ENCODE measurements around the gene RGR.

Gene RGR

GRCh38 chr10:84205853-84206525 lies 38.9 kb upstream of the RGR start:
- Histone ChIP-seq H3K4me3 (ENCODE audit: insufficient read depth in 1 of 2, low read depth in 1 of 2, low read length in 2 of 2) (no peak overlapping the region), H3K4me1 (ENCODE audit: control insufficient read depth, insufficient read depth, low read depth, low read length) (no peaks in the 10 kb centered on the region), H3K23ac (ENCODE audit: low read length in 2 of 2) (no peak overlapping the region), H3K27me3 (ENCODE audit: control insufficient read depth in 1 of 2, insufficient read depth in 1 of 2, low read length in 2 of 2) (peaks cover 0 to 41% of the 10 kb centered on the region in 2 experiments), H2BK120ac (ENCODE audit: low read depth, low read length) (no peak overlapping the region), H3K18ac (ENCODE audit: low read depth in 1 of 2, low read length in 2 of 2) (no peak overlapping the region), H3K4ac (ENCODE audit: low read depth in 1 of 2, low read length in 2 of 2) (no peak overlapping the region), H3K27ac (ENCODE audit: low read length, poor library complexity, severe bottlenecking) (no peak overlapping the region), H4K8ac (ENCODE audit: low read length) (no peak overlapping the region), H2BK15ac (ENCODE audit: low read depth, poor library complexity, severe bottlenecking) (no peak overlapping the region), H3K9ac (ENCODE audit: low read length) (no peak overlapping the region), H3K9me3 (ENCODE audit: control insufficient read depth, low read length) (no peaks in the 10 kb centered on the region), H3K79me1 (replicated peaks; ENCODE audit: low read length, poor library complexity, severe bottlenecking) (no peaks in the 10 kb centered on the region), H2AFZ (ENCODE audit: low read depth, low read length) (no peak overlapping the region), H4K91ac (ENCODE audit: low read length) (no peak overlapping the region), H2BK12ac (ENCODE audit: low read length in 2 of 2) (no peak overlapping the region), H3K14ac (ENCODE audit: low read length in 2 of 2) (no peak overlapping the region), H3K4me2 (ENCODE audit: low read length, poor library complexity, severe bottlenecking) (no peak overlapping the region), H2AK5ac (ENCODE audit: low read length, severe bottlenecking) (no peak overlapping the region), H2BK5ac (ENCODE audit: low read depth, low read length, poor library complexity, severe bottlenecking) (no peak overlapping the region), H3K36me3 (ENCODE audit: control insufficient read depth in 1 of 2, insufficient read depth in 2 of 2, low read depth in 1 of 2, low read length in 2 of 2) (no peaks in the 10 kb centered on the region)
- no peak for DNase-seq
- 59% methylated on average over 6 of the region's 6 CpGs for WGBS

GRCh38 chr10:84208023-84208422 lies 36.8 kb upstream of the RGR start:
- H3K4me1 ChIP-seq (ENCODE audit: control insufficient read depth, insufficient read depth, low read depth, low read length), result no peaks in the 10 kb centered on the region
- H3K4me3 ChIP-seq (ENCODE audit: insufficient read depth in 1 of 2, low read depth in 1 of 2, low read length in 2 of 2), result no peak overlapping the region
- H3K14ac ChIP-seq (ENCODE audit: low read length in 2 of 2), result no peak overlapping the region
- H2BK120ac ChIP-seq (ENCODE audit: low read depth, low read length), result no peak overlapping the region
- DNase-seq, result no peak
- no peak overlapping the region for H3K18ac ChIP-seq (ENCODE audit: low read depth in 1 of 2, low read length in 2 of 2)
- no peaks in the 10 kb centered on the region for H3K79me1 ChIP-seq (replicated peaks; ENCODE audit: low read length, poor library complexity, severe bottlenecking)
- no peak overlapping the region for H4K91ac ChIP-seq (ENCODE audit: low read length)
- H3K27ac ChIP-seq (ENCODE audit: low read length, poor library complexity, severe bottlenecking), result no peak overlapping the region
- no peak overlapping the region for H3K23ac ChIP-seq (ENCODE audit: low read length in 2 of 2)
- WGBS, result 92% methylated on average over 10 of the region's 10 CpGs
- no peak overlapping the region for H2BK12ac ChIP-seq (ENCODE audit: low read length in 2 of 2)
- no peak overlapping the region for H3K9ac ChIP-seq (ENCODE audit: low read length)
- no peak overlapping the region for H2AFZ ChIP-seq (ENCODE audit: low read depth, low read length)
- H2BK5ac ChIP-seq (ENCODE audit: low read depth, low read length, poor library complexity, severe bottlenecking), result no peak overlapping the region
- no peak overlapping the region for H2AK5ac ChIP-seq (ENCODE audit: low read length, severe bottlenecking)
- no peak overlapping the region for H3K4me2 ChIP-seq (ENCODE audit: low read length, poor library complexity, severe bottlenecking)
- H3K36me3 ChIP-seq (ENCODE audit: control insufficient read depth in 1 of 2, insufficient read depth in 2 of 2, low read depth in 1 of 2, low read length in 2 of 2), result no peaks in the 10 kb centered on the region
- no peak overlapping the region for H2BK15ac ChIP-seq (ENCODE audit: low read depth, poor library complexity, severe bottlenecking)
- peaks cover 0 to 43% of the 10 kb centered on the region in 2 experiments for H3K27me3 ChIP-seq (ENCODE audit: control insufficient read depth in 1 of 2, insufficient read depth in 1 of 2, low read length in 2 of 2)
- H4K8ac ChIP-seq (ENCODE audit: low read length), result no peak overlapping the region
- no peak overlapping the region for H3K4ac ChIP-seq (ENCODE audit: low read depth in 1 of 2, low read length in 2 of 2)
- H3K9me3 ChIP-seq (ENCODE audit: control insufficient read depth, low read length), result no peaks in the 10 kb centered on the region

GRCh38 chr10:84211566-84211965 lies 33.3 kb upstream of the RGR start:
- WGBS, result 78% methylated on average over 2 of the region's 2 CpGs
- no peak overlapping the region for H2BK15ac ChIP-seq (ENCODE audit: low read depth, poor library complexity, severe bottlenecking)

DNA sequence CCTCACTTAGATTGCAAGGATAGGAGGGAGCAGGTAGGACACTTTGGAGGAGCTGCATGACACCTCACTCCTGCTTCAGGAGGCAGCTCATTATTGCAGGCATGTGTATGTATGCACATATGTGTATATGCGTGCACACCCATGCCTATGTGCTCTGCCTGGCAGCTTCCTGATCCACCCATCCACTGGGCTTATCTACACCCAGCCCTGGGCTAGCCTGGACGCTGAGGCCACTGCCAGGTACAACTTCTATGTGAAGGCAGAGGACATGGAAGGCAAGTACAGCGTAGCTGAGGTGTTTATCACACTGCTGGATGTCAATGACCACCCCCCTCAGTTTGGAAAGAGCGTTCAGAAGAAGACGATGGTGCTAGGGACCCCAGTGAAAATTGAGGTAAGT lies 32.8 kb upstream of the RGR start:
- H4K8ac ChIP-seq (ENCODE audit: low read length), result no peak overlapping the region
- no peak overlapping the region for H2AK5ac ChIP-seq (ENCODE audit: low read length, severe bottlenecking)
- H2BK120ac ChIP-seq (ENCODE audit: low read depth, low read length), result no peak overlapping the region
- WGBS, result 68% methylated on average over 4 of the region's 5 CpGs
- no peak overlapping the region for H3K18ac ChIP-seq (ENCODE audit: low read depth in 1 of 2, low read length in 2 of 2)
- H2BK5ac ChIP-seq (ENCODE audit: low read depth, low read length, poor library complexity, severe bottlenecking), result no peak overlapping the region
- H3K23ac ChIP-seq (ENCODE audit: low read length in 2 of 2), result no peak overlapping the region
- H3K4me3 ChIP-seq (ENCODE audit: insufficient read depth in 1 of 2, low read depth in 1 of 2, low read length in 2 of 2), result no peak overlapping the region
- no peak overlapping the region for H4K91ac ChIP-seq (ENCODE audit: low read length)
- no peak overlapping the region for H2BK15ac ChIP-seq (ENCODE audit: low read depth, poor library complexity, severe bottlenecking)
- H3K4me1 ChIP-seq (ENCODE audit: control insufficient read depth, insufficient read depth, low read depth, low read length), result no peaks in the 10 kb centered on the region
- no peak overlapping the region for H3K4ac ChIP-seq (ENCODE audit: low read depth in 1 of 2, low read length in 2 of 2)
- H3K9me3 ChIP-seq (ENCODE audit: control insufficient read depth, low read length), result no peaks in the 10 kb centered on the region
- H2AFZ ChIP-seq (ENCODE audit: low read depth, low read length), result no peak overlapping the region
- H2BK12ac ChIP-seq (ENCODE audit: low read length in 2 of 2), result no peak overlapping the region
- no peak overlapping the region for H3K9ac ChIP-seq (ENCODE audit: low read length)
- H3K36me3 ChIP-seq (ENCODE audit: control insufficient read depth in 1 of 2, insufficient read depth in 2 of 2, low read depth in 1 of 2, low read length in 2 of 2), result no peaks in the 10 kb centered on the region
- H3K27me3 ChIP-seq (ENCODE audit: control insufficient read depth in 1 of 2, insufficient read depth in 1 of 2, low read length in 2 of 2), result peaks cover 0 to 52% of the 10 kb centered on the region in 2 experiments
- no peaks in the 10 kb centered on the region for H3K79me1 ChIP-seq (replicated peaks; ENCODE audit: low read length, poor library complexity, severe bottlenecking)
- DNase-seq, result no peak
- H3K27ac ChIP-seq (ENCODE audit: low read length, poor library complexity, severe bottlenecking), result no peak overlapping the region
- no peak overlapping the region for H3K4me2 ChIP-seq (ENCODE audit: low read length, poor library complexity, severe bottlenecking)
- no peak overlapping the region for H3K14ac ChIP-seq (ENCODE audit: low read length in 2 of 2)

More at GRCh38 chr10:84211566-84211965, 33.3 kb upstream of the RGR start:
- Histone ChIP-seq H2BK5ac (ENCODE audit: low read depth, low read length, poor library complexity, severe bottlenecking) (no peak overlapping the region), H3K9ac (ENCODE audit: low read length) (no peak overlapping the region), H3K27ac (ENCODE audit: low read length, poor library complexity, severe bottlenecking) (no peak overlapping the region), H3K4ac (ENCODE audit: low read depth in 1 of 2, low read length in 2 of 2) (no peak overlapping the region), H4K91ac (ENCODE audit: low read length) (no peak overlapping the region), H3K23ac (ENCODE audit: low read length in 2 of 2) (no peak overlapping the region), H4K8ac (ENCODE audit: low read length) (no peak overlapping the region), H3K9me3 (ENCODE audit: control insufficient read depth, low read length) (no peaks in the 10 kb centered on the region), H2AK5ac (ENCODE audit: low read length, severe bottlenecking) (no peak overlapping the region), H3K36me3 (ENCODE audit: control insufficient read depth in 1 of 2, insufficient read depth in 2 of 2, low read depth in 1 of 2, low read length in 2 of 2) (no peaks in the 10 kb centered on the region), H3K79me1 (replicated peaks; ENCODE audit: low read length, poor library complexity, severe bottlenecking) (no peaks in the 10 kb centered on the region), H3K14ac (ENCODE audit: low read length in 2 of 2) (no peak overlapping the region), H2AFZ (ENCODE audit: low read depth, low read length) (no peak overlapping the region), H3K4me1 (ENCODE audit: control insufficient read depth, insufficient read depth, low read depth, low read length) (no peaks in the 10 kb centered on the region), H2BK12ac (ENCODE audit: low read length in 2 of 2) (no peak overlapping the region), H3K18ac (ENCODE audit: low read depth in 1 of 2, low read length in 2 of 2) (no peak overlapping the region), H3K4me2 (ENCODE audit: low read length, poor library complexity, severe bottlenecking) (no peak overlapping the region), H2BK120ac (ENCODE audit: low read depth, low read length) (no peak overlapping the region), H3K4me3 (ENCODE audit: insufficient read depth in 1 of 2, low read depth in 1 of 2, low read length in 2 of 2) (no peak overlapping the region), H3K27me3 (ENCODE audit: control insufficient read depth in 1 of 2, insufficient read depth in 1 of 2, low read length in 2 of 2) (peaks cover 0 to 56% of the 10 kb centered on the region in 2 experiments)
- DNase-seq, result no peak
